Testis (tissue), 2 donors: ENCODE measurements around the gene LRFN2.

Experiments used
- CTCF ChIP-seq, 3 experiments: fragments of 450-650 bp in 2 of 3; fragments of 200-600 bp in 1 of 3; sonication (generic) in 1 of 3; IDR thresholded peaks; one replicate each; pipeline ENCODE4 v1.5.1; 2016 to 2019; ENCODE audit warnings: antibody characterized with exemption in 3 of 3, mild to moderate bottlenecking in 2 of 3, moderate library complexity in 1 of 3
- POLR2A ChIP-seq: fragments of 450-650 bp; IDR thresholded peaks from one replicate; pipeline ENCODE4 v1.6.1; 2017; ENCODE audit warnings: antibody characterized with exemption, mild to moderate bottlenecking, moderate library complexity

- TF ChIP-seq CTCF (IDR thresholded peaks at IDR 0.05) (no peak), POLR2A (no peak)
Observed at GRCh38 chr6:40505191-40505810, 81.9 kb downstream of the LRFN2 start.
